PFSK-1 (cell line): ENCODE measurements around the gene STX10.

Source experiments
- POLR2AphosphoS5 ChIP-seq: IDR thresholded peaks from 2 replicates; pipeline ENCODE4 v1.6.1; 2012; ENCODE audit warnings: low read depth, mild to moderate bottlenecking, control low read depth, low read length, moderate library complexity
- REST ChIP-seq, 2 experiments: IDR thresholded peaks; 2 replicates each; pipeline versions ENCODE4 v1.6.1 to v1.8.0; 2011 to 2012; ENCODE audit warnings: low read depth in 2 of 2, low read length in 2 of 2, control low read depth in 1 of 2, inconsistent platforms in 1 of 2, mild to moderate bottlenecking in 1 of 2, moderate library complexity in 1 of 2; ENCODE audit not compliant: insufficient read depth in 1 of 2
- SIN3A ChIP-seq: IDR thresholded peaks from 2 replicates; pipeline ENCODE4 v1.6.1; 2012; ENCODE audit warnings: mild to moderate bottlenecking, low read length, moderate library complexity, borderline replicate concordance; ENCODE audit not compliant: insufficient read depth
- TAF1 ChIP-seq: IDR thresholded peaks from 2 replicates; pipeline ENCODE4 v1.6.1; 2012; ENCODE audit warnings: low read length, control low read depth, borderline replicate concordance; ENCODE audit not compliant: insufficient read depth

GRCh38 chr19:13190781-13191540, 40.8 kb upstream of the STX10 start:
- TF ChIP-seq TAF1 (no peak), POLR2AphosphoS5 (no peak), REST (IDR thresholded peaks at IDR 0.05; ENCODE audit: insufficient read depth in 1 of 2, low read depth in 2 of 2, low read length in 2 of 2) (no peak), SIN3A (no peak)
